Right forelimb (tissue), 1 donor: ENCODE data around the gene KLRB1.
"Not testable (repeated sequence)": the region's sequence is repeated elsewhere in the genome, so short reads cannot be mapped to it uniquely, and the experiment has no call there.

Experiments
- DNase-seq: peaks from one replicate; pipeline ENCODE4 v3.0.0-alpha.2; 2018

The KLRB1 gene

DNA sequence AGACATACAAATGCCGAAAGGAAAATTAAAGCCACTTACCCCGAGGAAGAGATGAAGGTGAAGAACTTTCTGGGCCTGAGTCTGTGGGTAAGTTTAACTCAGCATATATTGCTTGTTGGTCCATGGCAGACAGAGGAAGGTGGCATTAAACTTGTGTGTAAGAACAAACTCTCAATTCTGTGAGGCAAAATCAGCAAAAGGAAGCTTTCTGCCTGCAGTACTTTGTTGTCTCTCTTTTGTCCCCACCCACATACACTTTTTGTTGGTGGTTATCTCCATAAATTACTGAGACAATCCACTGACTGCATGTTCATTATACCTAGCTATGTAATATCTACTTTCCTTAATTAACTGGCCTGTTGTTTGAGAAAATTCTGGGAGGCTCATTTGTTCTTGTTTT is at the start of gene KLRB1:
TSS of gene KLRB1 (minus strand) at position 201 of the 400 bp plus-strand sequence. CDS start at position 124, 77 bp downstream.
- DNase-seq: no peak

DNA sequence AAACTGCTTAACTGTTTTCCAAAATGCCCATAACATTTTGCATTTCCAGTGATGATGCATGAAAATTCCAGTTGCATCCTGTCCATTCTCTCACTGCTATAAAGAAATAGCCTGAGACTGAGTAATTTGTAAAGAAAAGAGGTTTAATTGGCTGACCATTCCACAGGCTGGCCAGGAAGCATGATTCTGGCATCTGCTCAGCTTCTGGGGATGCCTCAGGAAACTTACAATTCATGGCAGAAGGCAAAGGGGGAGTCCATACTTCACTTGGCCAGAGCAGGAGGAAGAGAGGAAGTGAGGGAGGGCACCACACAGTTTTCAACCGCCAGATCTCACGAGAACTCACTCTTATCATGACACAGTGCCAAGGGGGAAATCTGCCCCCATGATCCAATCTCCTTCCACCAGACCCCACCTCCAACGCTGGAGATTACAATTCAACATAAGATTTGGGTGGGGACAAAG is 43.6 kb upstream of the KLRB1 start:
- DNase-seq: no peak

DNA sequence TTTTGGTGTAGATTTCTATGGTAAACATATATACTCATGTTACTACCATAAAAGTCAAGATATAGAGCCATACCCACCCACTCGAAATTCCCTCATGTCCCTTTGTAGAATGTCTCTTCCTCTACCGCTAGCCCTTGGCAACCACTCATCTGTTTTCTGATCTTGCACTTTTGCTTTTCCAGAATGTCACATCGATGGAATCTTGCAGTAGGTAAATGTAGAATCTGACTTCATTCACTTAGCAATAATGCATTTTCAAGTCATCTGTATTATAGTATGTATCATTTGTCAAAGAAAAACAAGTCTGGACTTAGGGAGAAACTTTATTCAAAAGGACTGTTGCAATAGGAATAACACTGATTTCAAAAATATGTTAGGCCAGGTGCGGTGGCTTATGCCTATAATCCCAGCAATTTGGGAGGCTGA is 42.4 kb upstream of the KLRB1 start:
- no peak for DNase-seq

DNA sequence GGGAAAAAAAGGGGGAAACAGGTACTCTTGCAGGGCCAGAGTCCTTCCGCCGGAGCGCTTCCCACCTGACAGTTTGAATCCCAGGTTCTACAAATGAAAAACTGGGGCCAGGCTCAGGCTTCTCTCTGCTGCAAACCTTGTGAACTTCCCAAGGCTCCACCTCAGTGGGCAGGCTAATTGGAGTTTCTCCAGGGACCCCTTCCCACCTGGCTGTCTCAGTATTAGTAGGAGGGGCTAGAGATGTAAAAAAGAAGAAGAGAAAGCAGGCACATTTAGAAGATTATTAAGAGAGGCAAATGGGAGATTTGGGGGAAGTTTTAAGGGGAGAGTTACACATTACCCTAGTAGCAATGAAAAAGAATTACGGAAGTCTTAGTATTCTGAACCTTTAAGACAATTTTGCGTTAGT is 41.8 kb upstream of the KLRB1 start:
- no peak for DNase-seq

DNA sequence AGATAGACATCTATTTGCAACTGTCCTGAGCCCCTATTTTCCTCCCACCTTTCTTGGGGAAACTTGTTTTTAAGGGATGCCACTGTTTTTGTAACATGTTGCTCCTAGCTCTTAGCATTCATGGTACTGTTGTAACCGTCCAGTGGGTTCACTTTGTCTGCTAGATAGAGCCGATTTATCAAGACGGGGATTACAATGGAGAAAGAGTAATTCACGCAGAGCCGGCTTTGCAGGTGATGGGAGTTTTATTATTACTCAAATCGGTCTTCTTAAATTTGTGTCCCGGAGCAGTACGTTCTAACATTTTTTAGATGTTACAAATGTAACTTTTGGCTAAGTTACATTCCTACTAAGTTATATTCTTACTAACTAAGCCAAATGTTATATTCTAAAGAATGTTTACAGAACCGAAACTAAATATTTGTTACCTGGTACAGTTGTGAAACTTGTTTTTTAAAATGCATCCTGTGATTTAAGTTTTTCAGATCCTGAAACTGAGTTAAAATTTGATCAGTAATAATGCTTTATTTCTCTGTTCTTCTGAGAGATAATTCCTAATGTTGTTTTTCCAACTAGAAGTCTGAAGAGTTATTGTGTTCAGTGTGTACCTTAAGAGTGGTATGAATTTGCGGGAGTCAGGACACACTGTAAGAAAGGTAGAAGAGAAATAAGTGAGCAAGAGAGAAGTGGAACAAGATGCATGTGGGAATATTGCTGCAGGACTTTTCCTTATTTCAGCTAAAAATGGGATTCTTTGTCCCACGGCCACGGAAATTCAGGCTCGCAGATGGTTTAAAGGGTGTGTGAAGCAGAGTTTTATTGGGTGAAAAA is 41.2 kb upstream of the KLRB1 start:
- DNase-seq: no peak

DNA sequence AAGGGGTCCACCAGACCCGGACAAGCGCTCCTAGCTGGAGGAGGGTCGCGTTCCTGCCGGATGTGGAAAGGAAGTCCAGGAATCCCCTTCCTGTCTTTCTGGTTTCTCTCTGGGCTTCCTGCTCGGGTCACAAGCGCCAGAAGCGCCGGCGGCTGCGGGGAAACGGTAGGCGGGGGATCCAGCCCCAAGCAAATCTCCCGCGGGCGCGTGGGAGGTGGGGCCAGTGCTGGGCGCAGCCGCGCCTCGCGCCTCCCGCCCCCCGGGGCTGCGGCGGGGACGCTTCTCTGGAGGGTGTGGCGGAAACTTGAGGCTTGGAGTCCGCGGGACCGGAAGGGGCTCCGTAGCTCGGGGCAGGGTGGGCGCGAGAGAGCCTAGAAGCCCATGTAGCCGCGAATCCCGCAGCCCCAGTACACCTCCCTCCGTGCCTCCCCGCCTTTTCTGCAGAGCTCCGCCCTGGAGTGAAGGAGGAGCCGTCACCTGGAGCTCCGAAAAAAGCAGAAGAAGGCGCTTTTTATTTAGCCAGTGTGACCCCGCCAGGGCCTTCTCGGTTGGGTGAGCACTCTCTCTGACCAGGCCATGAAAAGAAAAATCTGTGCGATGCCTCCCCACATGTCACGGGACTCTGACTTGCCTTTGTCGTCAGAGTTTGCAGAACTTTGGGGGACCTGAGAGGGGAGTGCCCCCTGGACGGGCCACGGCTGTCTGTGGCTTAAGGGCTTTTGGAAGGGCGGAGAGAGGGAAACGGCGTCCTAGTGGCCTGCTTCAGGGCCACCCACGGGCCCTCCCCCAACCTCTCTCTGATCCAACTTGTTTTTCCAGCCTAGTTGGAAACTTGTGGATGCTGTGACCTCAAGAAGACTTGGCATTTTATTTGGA is 40.3 kb upstream of the KLRB1 start:
- peak; percentile 90 for DNase-seq

DNA sequence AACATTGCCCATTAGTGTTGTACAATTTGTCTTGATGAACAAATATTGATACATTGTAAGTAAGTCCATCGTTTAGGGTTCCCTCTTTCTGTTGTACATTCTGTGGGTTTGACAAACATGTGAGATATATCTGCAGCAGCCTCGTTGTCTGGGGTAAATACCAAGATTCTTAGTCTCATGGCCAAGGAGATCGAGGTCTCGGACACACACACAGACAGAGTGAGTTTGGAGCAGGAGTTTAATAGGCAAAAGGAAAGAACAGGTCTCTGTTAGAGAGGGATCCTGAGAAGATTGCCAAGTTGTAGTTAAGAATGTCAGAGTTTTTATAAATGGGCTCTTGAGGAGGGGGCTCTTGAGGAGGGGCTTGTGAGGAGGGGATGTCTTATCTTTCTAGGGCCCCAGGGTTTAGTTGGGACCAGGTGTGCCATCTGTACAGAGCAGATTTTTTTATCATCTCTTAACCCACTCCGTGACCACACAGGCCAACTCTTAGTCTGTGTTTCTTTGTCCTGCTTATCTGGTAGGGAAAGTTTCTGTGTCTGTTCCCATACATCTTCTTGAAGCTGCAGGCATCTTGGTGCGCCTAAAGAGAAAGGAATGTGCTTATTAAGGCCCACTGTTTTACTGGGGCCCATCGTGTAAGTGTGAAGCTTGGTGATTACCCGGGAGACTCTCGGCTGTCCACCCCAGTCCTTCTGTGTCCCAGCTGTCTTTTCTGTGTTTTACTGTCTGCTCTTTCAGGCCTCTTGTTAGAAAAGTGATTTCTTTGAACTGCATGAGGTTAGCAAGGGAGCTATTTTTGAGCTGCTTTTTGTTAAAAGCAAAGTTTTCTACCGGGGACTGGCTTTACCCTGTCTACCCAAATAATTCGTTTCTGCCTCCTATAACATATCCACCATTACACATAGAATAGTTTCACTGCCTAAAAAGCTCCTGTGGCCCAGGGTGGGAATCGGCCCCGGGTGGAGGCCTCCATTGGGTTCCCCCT is 39.4 kb upstream of the KLRB1 start:
- peak; percentile 48 for DNase-seq

DNA sequence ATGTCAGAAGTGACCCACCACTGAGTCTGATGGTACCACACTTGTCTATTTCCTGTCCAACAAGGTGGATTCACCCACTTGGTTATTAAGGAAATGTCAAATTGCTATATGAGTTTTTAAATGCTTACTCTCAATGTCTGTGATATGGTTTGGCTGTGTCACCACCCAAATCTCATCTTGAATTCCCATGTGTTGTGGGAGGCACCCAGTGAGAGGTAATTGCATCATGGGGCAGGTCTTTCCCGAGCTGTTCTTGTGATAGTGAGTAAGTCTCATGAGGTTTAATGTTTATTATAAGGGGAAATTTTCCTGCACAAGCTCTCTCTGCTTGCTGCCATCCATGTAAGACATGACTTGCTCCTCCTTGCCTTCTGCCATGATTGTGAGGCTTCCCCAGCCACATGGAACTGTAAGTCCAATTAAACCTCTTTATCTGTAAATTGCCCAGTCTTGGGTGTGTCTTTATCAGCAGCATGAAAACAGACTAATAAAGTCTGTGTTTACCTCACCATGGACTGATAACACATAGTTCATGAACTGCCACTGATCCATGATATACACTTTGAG is 37.4 kb upstream of the KLRB1 start:
- not testable (repeated sequence) for DNase-seq

DNA sequence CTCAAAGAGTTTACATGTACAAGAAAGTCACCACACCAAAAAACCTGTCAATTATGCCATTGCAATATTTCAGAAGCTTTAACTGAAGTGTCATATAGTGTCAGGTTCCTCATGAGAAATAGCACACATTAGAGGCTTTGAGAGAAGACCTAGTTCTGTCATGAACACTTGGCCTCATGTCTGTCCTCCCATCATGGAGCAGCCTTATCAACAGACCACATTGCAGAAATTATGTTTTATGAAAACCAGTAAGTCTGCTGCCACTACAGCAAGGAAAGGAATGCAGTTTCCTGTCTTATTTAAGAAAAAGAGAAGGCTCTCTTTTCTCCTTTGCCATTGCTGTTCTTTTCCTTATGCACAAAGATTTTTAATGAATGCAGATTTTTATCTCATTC is 35.5 kb upstream of the KLRB1 start:
- no peak for DNase-seq

DNA sequence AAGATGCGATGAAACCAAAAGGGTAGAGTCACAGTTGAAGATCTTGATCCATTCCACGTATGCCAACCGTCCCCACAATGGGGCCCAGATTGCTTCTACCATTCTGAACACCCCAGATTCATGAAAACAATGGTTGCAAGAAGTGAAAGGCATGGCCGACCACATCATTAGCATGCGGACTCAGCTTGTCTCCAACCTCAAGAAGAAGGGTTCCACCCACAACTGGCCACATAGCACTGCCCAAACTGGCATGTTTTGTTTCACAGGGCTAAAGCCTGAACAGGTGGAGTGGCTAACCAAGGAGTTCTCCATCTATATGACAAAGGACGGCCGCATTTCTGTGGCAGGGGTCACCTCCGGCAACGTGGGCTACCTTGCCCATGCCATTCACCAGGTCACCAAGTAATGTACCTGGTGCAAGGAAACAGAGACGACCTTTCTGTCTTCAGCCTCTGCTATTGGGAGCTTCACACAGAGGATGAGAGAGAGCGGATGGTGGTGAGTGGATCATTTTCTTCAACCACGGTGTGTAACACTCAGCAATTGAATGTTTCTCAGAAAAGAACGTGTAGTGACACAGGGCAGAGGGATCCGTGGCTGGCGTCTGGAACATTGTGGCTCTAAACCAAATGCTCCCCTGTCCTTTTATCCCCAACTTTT is 35.0 kb upstream of the KLRB1 start:
- no peak for DNase-seq

DNA sequence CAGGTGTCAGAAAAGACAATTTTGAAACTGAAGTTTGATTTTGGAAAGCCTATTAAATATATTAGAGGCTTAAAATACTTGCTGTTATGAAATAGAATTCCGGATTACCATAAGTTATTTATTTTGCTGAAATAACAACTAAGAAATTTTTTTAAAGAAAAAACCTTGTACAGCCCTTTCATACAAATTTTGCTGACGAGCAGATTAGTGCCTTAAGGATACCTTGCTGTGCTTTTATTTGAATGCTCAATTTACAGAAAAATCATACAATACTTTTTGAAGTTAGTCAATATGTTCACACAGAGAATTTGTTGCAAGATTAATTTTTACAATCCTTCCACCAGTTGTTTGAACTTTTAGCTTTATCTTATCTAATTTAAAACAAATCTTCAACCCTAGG is 32.3 kb upstream of the KLRB1 start:
- no peak for DNase-seq

DNA sequence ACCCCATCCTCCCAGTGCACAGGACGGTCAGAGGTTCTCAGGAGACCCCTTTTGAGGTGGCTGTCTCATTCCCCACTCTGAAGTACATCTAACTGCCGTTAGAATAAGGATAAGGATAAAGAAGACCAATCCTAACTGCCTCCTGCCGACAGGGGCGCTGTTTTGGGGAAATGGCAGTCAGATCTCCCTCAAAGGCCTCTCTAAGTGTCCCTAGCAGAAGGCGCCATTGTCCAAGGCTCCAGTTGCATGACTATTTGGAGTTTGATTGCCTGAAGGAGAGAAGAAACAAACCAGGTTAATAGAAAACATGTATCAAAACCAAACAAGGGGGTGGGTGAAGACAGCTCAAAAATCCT is 29.1 kb upstream of the KLRB1 start:
- no peak for DNase-seq

DNA sequence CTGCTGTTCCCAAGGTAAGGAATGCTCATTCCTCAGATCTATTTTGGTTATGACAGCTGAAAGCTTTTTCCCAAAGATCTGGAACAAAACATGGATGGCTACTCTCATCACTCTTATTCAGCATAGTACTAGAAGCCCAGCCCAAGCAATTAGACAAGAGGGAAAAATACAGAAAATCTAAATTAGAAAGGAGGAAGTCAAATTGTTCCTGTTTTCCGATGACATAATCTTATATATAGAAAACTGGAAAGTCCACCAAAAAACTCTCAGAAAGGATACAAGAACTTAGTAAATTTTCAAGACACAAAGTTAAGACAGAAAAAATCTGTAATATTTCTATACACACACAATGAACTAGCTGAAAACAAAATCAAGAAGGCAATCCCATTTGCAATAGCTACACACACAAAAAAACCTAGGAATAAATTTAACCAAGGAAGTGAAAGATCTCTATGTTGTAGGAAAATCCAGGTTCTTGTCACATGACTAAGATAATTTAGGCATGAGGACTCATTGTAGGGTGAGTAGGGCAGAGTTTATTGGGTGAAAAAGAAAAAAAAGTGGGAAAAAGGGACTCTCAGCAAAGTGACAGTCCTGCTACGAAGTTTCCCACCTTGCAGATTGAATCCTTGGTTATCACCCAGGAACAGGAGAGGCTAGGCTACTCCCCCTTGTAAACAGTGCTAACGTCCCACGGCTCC is 28.6 kb upstream of the KLRB1 start:
- DNase-seq: no peak

DNA sequence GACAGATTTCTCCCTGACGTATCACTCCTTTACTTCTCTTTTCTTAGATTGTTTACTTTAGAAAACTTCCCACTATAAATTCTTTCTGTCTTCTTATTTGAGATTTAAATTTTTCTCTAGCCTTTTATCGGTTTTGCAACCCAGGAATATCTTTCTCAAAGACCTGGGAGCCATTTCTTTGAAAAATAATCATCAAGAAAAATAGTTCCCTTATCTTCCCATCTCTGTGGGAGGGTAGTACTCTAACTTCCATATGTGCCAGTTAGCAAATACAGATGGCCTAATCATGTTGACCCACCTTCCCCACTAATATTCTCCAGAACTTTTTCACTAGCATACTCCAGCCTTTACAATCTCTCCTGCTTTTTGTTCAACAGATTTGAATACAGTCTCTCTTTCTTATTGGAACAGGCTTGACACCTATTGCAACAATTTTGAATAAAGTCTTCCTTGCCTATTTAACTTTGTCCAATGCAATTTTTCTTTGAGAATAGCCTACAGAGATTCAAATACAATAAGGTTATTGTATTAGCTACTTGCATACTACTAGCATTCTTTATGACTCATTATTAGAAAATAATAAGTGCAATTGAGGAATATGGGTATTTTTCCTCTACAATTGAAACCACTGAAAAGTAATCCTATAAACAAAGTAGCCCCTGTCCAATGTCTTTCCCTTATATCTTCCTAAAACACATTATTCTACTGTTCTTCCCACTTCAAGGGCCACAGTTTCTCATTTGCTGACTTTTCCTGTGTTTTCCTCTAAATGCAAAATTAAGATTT is 27.4 kb upstream of the KLRB1 start:
- no peak for DNase-seq

DNA sequence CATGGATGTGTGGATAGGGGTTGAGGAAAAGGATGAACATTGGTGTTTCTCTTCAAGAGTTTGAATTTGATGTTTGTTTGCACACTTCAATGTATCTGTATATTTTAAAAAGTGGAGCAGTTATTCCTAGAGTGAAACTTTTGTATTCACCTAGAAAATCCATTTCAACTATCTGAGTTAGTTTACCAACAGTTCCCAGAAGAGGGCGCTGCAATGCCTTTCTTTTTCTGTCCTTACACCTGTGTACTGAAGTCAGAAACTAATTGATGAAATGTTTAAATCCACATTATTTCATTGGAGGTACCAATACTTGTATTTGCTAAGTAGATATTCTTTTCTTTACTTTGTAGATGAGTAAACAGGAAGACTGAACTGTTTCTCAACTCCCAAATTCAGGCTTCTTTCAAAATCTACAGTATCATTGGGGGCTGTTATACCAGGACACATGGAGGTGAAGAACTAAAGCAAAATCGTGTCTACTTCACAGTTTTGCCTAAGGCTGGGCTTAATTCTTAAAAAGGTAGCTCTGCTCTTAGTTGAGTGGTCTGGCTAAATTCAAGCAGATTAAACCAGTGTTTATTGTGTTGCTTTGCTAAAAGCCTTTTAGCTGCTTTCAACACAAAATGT is 26.6 kb upstream of the KLRB1 start:
- DNase-seq: no peak

DNA sequence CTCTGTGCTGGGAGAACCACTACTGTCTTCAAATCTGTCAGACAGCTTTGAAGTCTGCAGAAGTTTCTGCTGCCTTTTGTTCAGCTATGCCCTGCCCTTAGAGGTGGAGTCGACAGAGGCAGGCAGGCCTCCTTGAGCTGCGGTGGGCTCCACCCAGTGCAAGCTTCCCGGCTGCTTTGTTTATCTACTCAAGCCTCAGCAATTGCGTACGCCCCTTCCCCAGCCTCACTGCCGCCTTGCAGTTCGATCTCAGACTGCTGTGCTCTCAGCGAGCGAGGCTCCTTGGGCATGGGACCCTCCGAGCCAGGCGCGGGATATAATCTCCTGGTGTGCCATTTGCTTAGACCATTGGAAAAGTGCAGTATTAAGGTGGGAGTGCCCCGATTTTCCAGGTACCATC is 25.1 kb upstream of the KLRB1 start:
- DNase-seq: no peak

DNA sequence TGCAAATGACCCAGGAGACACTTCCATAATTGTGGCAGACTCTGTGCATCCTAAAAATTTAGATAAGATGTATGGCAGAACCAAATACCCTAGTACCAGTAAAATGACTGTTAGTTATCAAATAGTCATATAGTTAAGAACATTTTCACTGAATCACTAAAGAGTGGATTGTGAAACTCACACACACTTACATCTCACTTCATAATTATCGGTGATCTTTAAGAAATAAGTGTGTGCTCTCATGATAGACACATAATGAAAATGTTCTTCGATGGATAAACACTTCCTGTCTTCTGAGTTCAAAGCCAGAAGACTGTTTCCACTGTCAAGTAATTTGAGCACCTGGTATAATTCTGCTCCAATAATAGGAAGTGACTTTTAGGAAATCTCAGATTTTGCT is 19.1 kb upstream of the KLRB1 start:
- DNase-seq: no peak

DNA sequence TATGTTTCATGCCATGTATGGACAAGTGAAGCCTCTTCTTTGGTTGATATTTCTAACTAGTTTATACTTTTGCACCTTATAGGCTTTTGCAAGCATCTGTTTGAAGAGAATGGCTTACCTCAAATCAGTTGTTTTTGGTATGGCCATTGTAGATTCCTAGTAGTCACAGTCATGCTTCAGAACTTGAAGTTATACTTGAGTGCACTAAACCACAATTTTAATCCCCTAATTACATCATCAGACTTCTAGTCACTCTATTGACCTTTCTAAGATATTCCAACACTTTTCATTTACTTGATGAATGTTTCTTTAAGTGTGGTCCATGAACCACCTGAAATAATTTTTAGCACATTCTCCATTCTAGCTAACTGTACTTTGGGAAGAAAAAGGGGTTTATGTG is 18.6 kb upstream of the KLRB1 start:
- DNase-seq: no peak

DNA sequence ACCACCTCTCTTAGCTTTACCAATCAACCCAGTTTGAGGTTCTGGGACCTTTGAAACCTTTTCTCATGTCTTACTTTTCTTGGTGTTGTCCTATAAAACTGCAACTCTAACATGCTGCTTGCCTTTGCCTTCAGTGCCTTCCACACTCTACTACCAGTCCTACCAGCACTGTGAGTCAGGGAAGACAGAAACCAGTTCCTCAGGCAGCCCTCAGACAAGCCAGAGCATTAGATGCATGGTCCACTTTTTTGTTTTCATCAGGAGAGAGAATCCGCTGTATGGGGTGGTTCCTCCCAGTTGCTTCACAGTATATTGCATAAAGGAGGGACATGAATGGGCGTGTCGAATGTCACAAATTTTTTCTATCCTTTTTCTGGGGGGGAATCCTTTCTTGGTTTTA is 17.3 kb upstream of the KLRB1 start:
- no peak for DNase-seq
